PC-9 (cell line): ENCODE measurements around the gene MAPKAPK2. TPM values are rescaled to one million over a fixed set of nuclear protein-coding genes. Genes with fewer than 3 reads are reported as not detected.

Experiments used
- BruUV-seq: library from RNA; stranded (reverse); fragments of 400-500 nt; replicated peaks from 2 replicates; lab custom pipeline; 2021; lab: Mats Ljungman, UMichigan
- CTCF ChIA-PET: fragments of 300-600 bp; sonication (Branson Sonifier 250); formaldehyde crosslinking; loops from one replicate; lab custom pipeline; 2022; ENCODE audit warnings: antibody characterized with exemption; lab: Charles Lee
- POLR2A ChIA-PET: fragments of 300-600 bp; sonication (Branson Sonifier 250); formaldehyde crosslinking; loops from one replicate; lab custom pipeline; 2022; ENCODE audit warnings: antibody characterized with exemption; ENCODE audit not compliant: unreplicated experiment; lab: Charles Lee
- DNase-seq, 2 experiments: peaks; one replicate each; pipeline versions ENCODE4 v3.0.0 to v3.0.0-alpha.2; 2015 to 2022; ENCODE audit warnings: mixed read lengths in 1 of 2
- H2AFZ ChIP-seq: fragments of 200-600 bp; sonication (generic); 2 replicates; pipeline ENCODE4 v1.8.1; 2017; ENCODE audit warnings: antibody characterized with exemption
- H3F3A ChIP-seq: fragments of 200-600 bp; sonication (generic); 2 replicates; pipeline ENCODE4 v1.8.1; 2017; ENCODE audit warnings: antibody characterized with exemption, mild to moderate bottlenecking, low read depth; ENCODE audit not compliant: insufficient read depth
- H3K27ac ChIP-seq: fragments of 200-600 bp; sonication (generic); 2 replicates; pipeline ENCODE4 v1.6.1; 2016; ENCODE audit warnings: mixed run types
- H3K27me3 ChIP-seq: fragments of 200-600 bp; sonication (generic); 2 replicates; pipeline ENCODE4 v1.6.1; 2016; ENCODE audit warnings: low read depth, mixed run types; ENCODE audit not compliant: insufficient read depth
- H3K36me3 ChIP-seq: fragments of 200-600 bp; sonication (generic); 2 replicates; pipeline ENCODE4 v1.6.1; 2016; ENCODE audit warnings: low read depth, mixed run types
- H3K4me1 ChIP-seq: fragments of 200-600 bp; sonication (generic); replicated peaks from 2 replicates; pipeline ENCODE4 v1.6.1; 2016; ENCODE audit warnings: mixed run types; ENCODE audit not compliant: insufficient read depth
- H3K4me2 ChIP-seq: fragments of 200-600 bp; sonication (generic); 2 replicates; pipeline ENCODE4 v1.6.1; 2017; ENCODE audit warnings: mixed run types
- H3K4me3 ChIP-seq: fragments of 200-600 bp; sonication (generic); 2 replicates; pipeline ENCODE4 v1.6.1; 2016; ENCODE audit warnings: mixed run types
- H3K79me2 ChIP-seq: fragments of 200-600 bp; sonication (generic); 2 replicates; pipeline ENCODE4 v1.6.1; 2017; ENCODE audit warnings: low read depth, mixed run types
- H3K9me2 ChIP-seq: fragments of 200-600 bp; sonication (generic); 2 replicates; pipeline ENCODE4 v1.8.1; 2017; ENCODE audit warnings: mild to moderate bottlenecking; ENCODE audit not compliant: insufficient read depth
- H3K9me3 ChIP-seq: fragments of 200-600 bp; sonication (generic); 2 replicates; pipeline ENCODE4 v1.8.1; 2016; ENCODE audit warnings: low read depth; ENCODE audit not compliant: insufficient read depth
- H4K20me1 ChIP-seq: fragments of 200-600 bp; sonication (generic); 2 replicates; pipeline ENCODE4 v1.8.1; 2017; ENCODE audit not compliant: insufficient read depth
- EZH2 ChIP-seq: fragments of 200-600 bp; sonication (generic); IDR thresholded peaks from 2 replicates; pipeline ENCODE4 v1.8.0; 2017; ENCODE audit warnings: antibody characterized with exemption, low read depth
- intact Hi-C: fragments of 100-400 bp; cut with micrococcal nuclease; formaldehyde crosslinking; loops from one replicate; pipeline ENCODE4 v1.10.0; 2022; ENCODE audit not compliant: unreplicated experiment
- total RNA-seq: library from RNA; stranded (reverse); gene quantifications from 2 replicates; pipeline ENCODE4 v1.2.3, GENCODE V29; 2021
- TF ChIP-seq, protein P1 (sequence below): fragments of 200-600 bp; sonication (generic); conservative IDR thresholded peaks from 2 replicates; pipeline ENCODE4 v1.6.1; 2017; ENCODE audit warnings: mixed run types, antibody characterized with exemption, mild to moderate bottlenecking, moderate library complexity

Gene MAPKAPK2
- total RNA-seq, 1 experiment from 2014 or later: 62.6 TPM

DNA sequence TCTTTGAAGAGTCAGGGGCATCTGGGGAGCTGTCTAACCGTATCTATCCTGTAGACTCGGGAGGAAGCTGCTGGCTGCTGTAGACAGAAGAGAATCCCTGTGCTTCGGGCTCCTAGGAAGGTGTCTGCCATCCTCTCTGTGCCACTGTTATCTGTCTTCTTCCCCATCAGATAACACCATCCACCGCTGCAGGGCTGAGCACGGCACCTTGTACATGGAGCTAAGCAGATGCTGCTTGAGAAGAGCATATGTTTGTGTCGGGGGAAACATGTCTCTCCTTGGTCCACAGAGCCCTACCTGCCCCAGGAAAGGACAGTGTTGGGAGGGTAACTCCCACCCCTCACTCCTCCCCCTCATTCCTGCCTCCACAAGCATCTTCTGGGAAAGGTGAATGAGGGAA is 1.4 kb upstream of the MAPKAPK2 start:
- no peaks in the 10 kb centered on the region for H3K9me2 ChIP-seq
- H2AFZ ChIP-seq: no peak overlapping the region
- peaks cover 25% of the 10 kb centered on the region for H3K4me1 ChIP-seq
- H3K4me3 ChIP-seq: no peak overlapping the region
- peaks cover 5% of the 10 kb centered on the region; the same call in 1 of the 2 replicates for H3F3A ChIP-seq
- H3K9me3 ChIP-seq: no peaks in the 10 kb centered on the region
- BruUV-seq: no TSS peak
- H4K20me1 ChIP-seq: peaks cover 21% of the 10 kb centered on the region
- H3K36me3 ChIP-seq: no peaks in the 10 kb centered on the region
- no peak overlapping the region for H3K4me2 ChIP-seq
- H3K27me3 ChIP-seq: no peaks in the 10 kb centered on the region
- TF ChIP-seq EZH2: no peak
- TF ChIP-seq, protein P1, sequence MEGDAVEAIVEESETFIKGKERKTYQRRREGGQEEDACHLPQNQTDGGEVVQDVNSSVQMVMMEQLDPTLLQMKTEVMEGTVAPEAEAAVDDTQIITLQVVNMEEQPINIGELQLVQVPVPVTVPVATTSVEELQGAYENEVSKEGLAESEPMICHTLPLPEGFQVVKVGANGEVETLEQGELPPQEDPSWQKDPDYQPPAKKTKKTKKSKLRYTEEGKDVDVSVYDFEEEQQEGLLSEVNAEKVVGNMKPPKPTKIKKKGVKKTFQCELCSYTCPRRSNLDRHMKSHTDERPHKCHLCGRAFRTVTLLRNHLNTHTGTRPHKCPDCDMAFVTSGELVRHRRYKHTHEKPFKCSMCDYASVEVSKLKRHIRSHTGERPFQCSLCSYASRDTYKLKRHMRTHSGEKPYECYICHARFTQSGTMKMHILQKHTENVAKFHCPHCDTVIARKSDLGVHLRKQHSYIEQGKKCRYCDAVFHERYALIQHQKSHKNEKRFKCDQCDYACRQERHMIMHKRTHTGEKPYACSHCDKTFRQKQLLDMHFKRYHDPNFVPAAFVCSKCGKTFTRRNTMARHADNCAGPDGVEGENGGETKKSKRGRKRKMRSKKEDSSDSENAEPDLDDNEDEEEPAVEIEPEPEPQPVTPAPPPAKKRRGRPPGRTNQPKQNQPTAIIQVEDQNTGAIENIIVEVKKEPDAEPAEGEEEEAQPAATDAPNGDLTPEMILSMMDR: no peak
- intact Hi-C loops: no loop called here
- H3K79me2 ChIP-seq: peaks cover 27% of the 10 kb centered on the region
- DNase-seq: no peak
- POLR2A ChIA-PET: no interaction called here
- CTCF ChIA-PET: no interaction called here
- no peak overlapping the region for H3K27ac ChIP-seq

DNA sequence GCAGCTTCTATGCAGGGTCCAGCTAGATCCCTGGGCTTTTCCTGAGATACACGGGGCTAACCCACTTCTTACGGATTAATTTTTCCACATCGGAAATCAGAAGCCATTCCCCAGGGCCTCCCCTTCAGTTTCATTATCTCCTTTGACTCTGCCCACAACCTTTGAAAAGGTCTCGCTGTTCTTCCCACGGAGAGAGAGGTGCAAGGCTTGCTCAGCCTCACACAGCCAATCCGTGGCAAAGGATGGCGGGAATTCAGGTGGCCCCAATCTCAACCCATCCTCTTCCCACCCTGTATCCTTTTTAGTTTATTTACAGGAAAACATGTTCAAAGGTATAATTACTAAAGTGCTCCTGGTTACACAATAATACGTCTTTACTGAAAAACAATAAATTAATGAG is 702 bp upstream of the MAPKAPK2 start:
- CTCF ChIA-PET: interaction anchor here (0.6 kb wide), 1 partner anchor 294 kb away, joined by 3 read pairs; no protein-coding TSS in a partner anchor
- BruUV-seq: TSS peak; percentile 34
- POLR2A ChIA-PET: interaction anchor here (0.7 kb wide), 4 partner anchors 16 to 370 kb away, joined by 3 to 8 read pairs (median 3); partner anchors contain the start of gene EIF2D

DNA sequence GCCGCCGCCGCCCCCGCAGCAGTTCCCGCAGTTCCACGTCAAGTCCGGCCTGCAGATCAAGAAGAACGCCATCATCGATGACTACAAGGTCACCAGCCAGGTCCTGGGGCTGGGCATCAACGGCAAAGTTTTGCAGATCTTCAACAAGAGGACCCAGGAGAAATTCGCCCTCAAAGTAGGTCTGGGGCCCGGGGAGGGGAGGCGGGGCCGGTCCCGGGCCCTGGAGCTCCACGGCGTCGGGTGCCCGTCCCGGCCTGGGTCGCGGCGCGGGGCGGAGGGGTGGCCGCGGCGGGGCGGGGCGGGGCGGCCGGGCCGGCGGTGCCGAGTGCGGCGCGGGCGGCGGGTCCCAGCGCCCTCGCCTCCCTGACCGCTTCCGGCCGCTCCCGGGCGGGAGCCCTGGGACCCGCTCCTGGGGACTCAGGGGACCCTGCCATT is 646 bp downstream of the MAPKAPK2 start:
- Histone ChIP-seq H3K9me2 (no peaks in the 10 kb centered on the region), H2AFZ (peak overlapping the region; percentile 72), H3K27me3 (no peaks in the 10 kb centered on the region), H3K4me1 (peaks cover 25% of the 10 kb centered on the region), H3F3A (peaks cover 5% of the 10 kb centered on the region; the same call in 1 of the 2 replicates), H3K9me3 (no peaks in the 10 kb centered on the region), H3K4me2 (peak overlapping the region; percentile 78), H4K20me1 (peaks cover 41% of the 10 kb centered on the region), H3K4me3 (peak overlapping the region; percentile 99), H3K36me3 (no peaks in the 10 kb centered on the region), H3K27ac (peak overlapping the region; percentile 82), H3K79me2 (peaks cover 48% of the 10 kb centered on the region)
- intact Hi-C loops: no loop called here
- TF ChIP-seq, protein P1: no peak
- TF ChIP-seq EZH2: no peak
- BruUV-seq: no TSS peak
- ChIA-PET CTCF (no interaction called here), POLR2A (interaction anchor here (0.6 kb wide), 1 partner anchor 25 kb away, joined by 3 read pairs; no protein-coding TSS in a partner anchor)
- DNase-seq: no peak

More for the DNA sequence above, 702 bp upstream of the MAPKAPK2 start:
- peaks cover 5% of the 10 kb centered on the region; the same call in 1 of the 2 replicates for H3F3A ChIP-seq
- no peak overlapping the region for H3K27ac ChIP-seq
- DNase-seq: no peak
- H3K4me1 ChIP-seq: peaks cover 25% of the 10 kb centered on the region
- H3K9me3 ChIP-seq: no peaks in the 10 kb centered on the region
- peak overlapping the region; percentile 96 for H3K4me2 ChIP-seq
- intact Hi-C loops: no loop called here
- no peak overlapping the region; the same call in 1 of the 2 replicates for H3K4me3 ChIP-seq
- H2AFZ ChIP-seq: peak overlapping the region; percentile 67; the same call in 1 of the 2 replicates
- H3K36me3 ChIP-seq: no peaks in the 10 kb centered on the region
- H3K9me2 ChIP-seq: no peaks in the 10 kb centered on the region
- H3K27me3 ChIP-seq: no peaks in the 10 kb centered on the region
- peaks cover 34% of the 10 kb centered on the region for H3K79me2 ChIP-seq
- H4K20me1 ChIP-seq: peaks cover 28% of the 10 kb centered on the region
- TF ChIP-seq, protein P1: no peak
- no peak for TF ChIP-seq EZH2
